Keratinocyte (primary cell): Measurements from ENCODE around the gene TSACC.
"Not testable (repeated sequence)": the region's sequence is repeated elsewhere in the genome, so short reads cannot be mapped to it uniquely, and the experiment has no call there.

ENCODE experiments used
- EZH2 ChIP-seq: IDR thresholded peaks from one replicate; pipeline ENCODE4 v1.6.1; 2012; ENCODE audit warnings: inconsistent platforms, mild to moderate bottlenecking, low read length, moderate library complexity
- TF ChIP-seq, protein P1 (sequence below), 3 experiments: IDR thresholded peaks in 1 of 3; conservative IDR thresholded peaks in 1 of 3; optimal IDR thresholded peaks in 1 of 3; 2 replicates in 2 of 3; 3 replicates in 1 of 3; pipeline versions ENCODE3 to v1.5.1; 2011; ENCODE audit warnings: low read length in 3 of 3, mild to moderate bottlenecking in 3 of 3, moderate library complexity in 2 of 3, control low read depth in 1 of 3, inconsistent platforms in 1 of 3; ENCODE audit not compliant: insufficient read depth in 2 of 3; ENCODE audit errors: extremely low read depth in 1 of 3

DNA sequence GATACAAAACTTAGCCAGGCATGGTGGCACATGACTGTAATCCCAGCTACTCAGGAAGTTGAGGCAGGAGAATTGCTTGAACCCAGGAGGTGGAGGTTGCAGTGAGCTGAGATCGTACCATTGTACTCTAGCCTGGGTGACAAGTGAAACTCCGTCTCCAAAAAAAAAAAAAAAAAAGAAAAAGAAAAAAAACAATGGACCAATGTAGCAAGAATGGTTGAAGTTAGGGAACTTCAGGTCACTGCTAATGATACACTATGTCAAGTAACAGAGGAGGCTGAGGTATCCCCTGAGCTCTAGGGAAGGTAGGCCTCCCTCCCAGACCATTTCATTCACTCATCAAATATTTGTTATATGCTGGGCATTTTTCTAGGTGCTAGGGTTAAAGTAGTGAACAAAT, 7.7 kb downstream of the TSACC start:
- TF ChIP-seq, protein P1, sequence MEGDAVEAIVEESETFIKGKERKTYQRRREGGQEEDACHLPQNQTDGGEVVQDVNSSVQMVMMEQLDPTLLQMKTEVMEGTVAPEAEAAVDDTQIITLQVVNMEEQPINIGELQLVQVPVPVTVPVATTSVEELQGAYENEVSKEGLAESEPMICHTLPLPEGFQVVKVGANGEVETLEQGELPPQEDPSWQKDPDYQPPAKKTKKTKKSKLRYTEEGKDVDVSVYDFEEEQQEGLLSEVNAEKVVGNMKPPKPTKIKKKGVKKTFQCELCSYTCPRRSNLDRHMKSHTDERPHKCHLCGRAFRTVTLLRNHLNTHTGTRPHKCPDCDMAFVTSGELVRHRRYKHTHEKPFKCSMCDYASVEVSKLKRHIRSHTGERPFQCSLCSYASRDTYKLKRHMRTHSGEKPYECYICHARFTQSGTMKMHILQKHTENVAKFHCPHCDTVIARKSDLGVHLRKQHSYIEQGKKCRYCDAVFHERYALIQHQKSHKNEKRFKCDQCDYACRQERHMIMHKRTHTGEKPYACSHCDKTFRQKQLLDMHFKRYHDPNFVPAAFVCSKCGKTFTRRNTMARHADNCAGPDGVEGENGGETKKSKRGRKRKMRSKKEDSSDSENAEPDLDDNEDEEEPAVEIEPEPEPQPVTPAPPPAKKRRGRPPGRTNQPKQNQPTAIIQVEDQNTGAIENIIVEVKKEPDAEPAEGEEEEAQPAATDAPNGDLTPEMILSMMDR (optimal IDR thresholded peaks at IDR 0.05 in 1 of 3, IDR thresholded peaks at IDR 0.05 in 1 of 3, conservative IDR thresholded peaks at IDR 0.05 in 1 of 3; ENCODE audit: extremely low read depth in 1 of 3, insufficient read depth in 2 of 3, low read length in 3 of 3): not testable (repeated sequence)
- TF ChIP-seq EZH2: not testable (repeated sequence)
